GM23248 (cell line): Measurements from ENCODE around the gene SUN5. TPM values are rescaled to one million over a fixed set of nuclear protein-coding genes. Genes with fewer than 3 reads are reported as not detected.
"Not testable (repeated sequence)": the region's sequence is repeated elsewhere in the genome, so short reads cannot be mapped to it uniquely, and the experiment has no call there.

Experiments
- DNase-seq: peaks from one replicate; pipeline ENCODE4 v3.0.0-alpha.2; 2015
- H2AFZ ChIP-seq: fragments of 200-600 bp; sonication (generic); 2 replicates; pipeline ENCODE4 v1.6.1; 2016; ENCODE audit warnings: antibody characterized with exemption
- H3F3A ChIP-seq: fragments of 200-600 bp; sonication (generic); 2 replicates; pipeline ENCODE4 v1.6.1; 2016; ENCODE audit warnings: mild to moderate bottlenecking, antibody characterized with exemption, mixed run types; ENCODE audit not compliant: insufficient read depth
- H3K27ac ChIP-seq: fragments of 200-600 bp; sonication (generic); 2 replicates; pipeline ENCODE4 v1.5.1; 2016; ENCODE audit warnings: mild to moderate bottlenecking
- H3K27me3 ChIP-seq: fragments of 200-600 bp; sonication (generic); replicated peaks from 2 replicates; pipeline ENCODE4 v1.6.1; 2016; ENCODE audit warnings: mild to moderate bottlenecking; ENCODE audit not compliant: insufficient read depth
- H3K36me3 ChIP-seq: fragments of 200-600 bp; sonication (generic); 2 replicates; pipeline ENCODE4 v1.6.1; 2016; ENCODE audit warnings: low read depth, mild to moderate bottlenecking
- H3K4me1 ChIP-seq: fragments of 200-600 bp; sonication (generic); 2 replicates; pipeline ENCODE4 v1.6.1; 2016; ENCODE audit warnings: mild to moderate bottlenecking; ENCODE audit not compliant: insufficient read depth
- H3K4me2 ChIP-seq: fragments of 200-600 bp; sonication (generic); one replicate; pipeline ENCODE4 v1.6.1; 2016; ENCODE audit warnings: mild to moderate bottlenecking; ENCODE audit not compliant: unreplicated experiment
- H3K4me3 ChIP-seq: fragments of 200-600 bp; sonication (generic); 2 replicates; pipeline ENCODE4 v1.5.1; 2016; ENCODE audit warnings: mild to moderate bottlenecking
- H3K79me2 ChIP-seq: fragments of 200-600 bp; sonication (generic); 2 replicates; pipeline ENCODE4 v1.6.1; 2016; ENCODE audit warnings: mild to moderate bottlenecking; ENCODE audit not compliant: insufficient read depth
- H3K9ac ChIP-seq: fragments of 200-600 bp; sonication (generic); 2 replicates; pipeline ENCODE4 v1.6.1; 2016; ENCODE audit warnings: mild to moderate bottlenecking
- H3K9me2 ChIP-seq: fragments of 200-600 bp; sonication (generic); 2 replicates; pipeline ENCODE4 v1.6.1; 2016; ENCODE audit warnings: mixed run types, mild to moderate bottlenecking, moderate library complexity; ENCODE audit not compliant: insufficient read depth
- H3K9me3 ChIP-seq: fragments of 200-600 bp; sonication (generic); one replicate; pipeline ENCODE4 v1.6.1; 2017; ENCODE audit warnings: low read depth
- H4K20me1 ChIP-seq: fragments of 200-600 bp; sonication (generic); 2 replicates; pipeline ENCODE4 v1.6.0; 2016; ENCODE audit not compliant: insufficient read depth
- EZH2 ChIP-seq: fragments of 200-600 bp; sonication (generic); IDR thresholded peaks from 2 replicates; pipeline ENCODE4 v1.6.1; 2018; ENCODE audit warnings: antibody characterized with exemption, mild to moderate bottlenecking; ENCODE audit not compliant: insufficient read depth, poor library complexity, severe bottlenecking
- EZH2phosphoT487 ChIP-seq: fragments of 200-600 bp; sonication (generic); IDR thresholded peaks from 2 replicates; pipeline ENCODE4 v1.6.1; 2018; ENCODE audit warnings: antibody characterized with exemption, moderate library complexity, mild to moderate bottlenecking, low read depth; ENCODE audit not compliant: insufficient read depth
- WGBS, 2 experiments: methylation state at CpG; one replicate each; pipeline ENCODE4 v1.1.6; 2015 to 2017; ENCODE audit warnings: low lambda C conversion rate in 2 of 2, low coverage in 1 of 2; ENCODE audit errors: missing lambda C conversion rate in 2 of 2; 5-methylcytosine and 5-hydroxymethylcytosine counted together
- in situ Hi-C: fragments of 300-500 bp; cut with MboI; formaldehyde crosslinking; loops from 2 replicates; pipeline ENCODE4 v1.15.0; 2020
- polyA plus RNA-seq: library from polyadenylated mRNA; unstranded; fragments of >200 nt; fragmentation: Nextera tagmentation; extraction: Ambion mirVana; gene quantifications from 2 replicates; pipeline ENCODE4 v1.2.1, GENCODE V29; 2016
- total RNA-seq: library from RNA; depleted of rRNA; stranded (reverse); fragments of >200 nt; shearing (Covaris generic); gene quantifications from 2 replicates; pipeline ENCODE4 v1.2.3, GENCODE V29; 2014

The SUN5 gene
- total and polyA plus RNA-seq, 2 experiments from 2014 or later = not detected

DNA sequence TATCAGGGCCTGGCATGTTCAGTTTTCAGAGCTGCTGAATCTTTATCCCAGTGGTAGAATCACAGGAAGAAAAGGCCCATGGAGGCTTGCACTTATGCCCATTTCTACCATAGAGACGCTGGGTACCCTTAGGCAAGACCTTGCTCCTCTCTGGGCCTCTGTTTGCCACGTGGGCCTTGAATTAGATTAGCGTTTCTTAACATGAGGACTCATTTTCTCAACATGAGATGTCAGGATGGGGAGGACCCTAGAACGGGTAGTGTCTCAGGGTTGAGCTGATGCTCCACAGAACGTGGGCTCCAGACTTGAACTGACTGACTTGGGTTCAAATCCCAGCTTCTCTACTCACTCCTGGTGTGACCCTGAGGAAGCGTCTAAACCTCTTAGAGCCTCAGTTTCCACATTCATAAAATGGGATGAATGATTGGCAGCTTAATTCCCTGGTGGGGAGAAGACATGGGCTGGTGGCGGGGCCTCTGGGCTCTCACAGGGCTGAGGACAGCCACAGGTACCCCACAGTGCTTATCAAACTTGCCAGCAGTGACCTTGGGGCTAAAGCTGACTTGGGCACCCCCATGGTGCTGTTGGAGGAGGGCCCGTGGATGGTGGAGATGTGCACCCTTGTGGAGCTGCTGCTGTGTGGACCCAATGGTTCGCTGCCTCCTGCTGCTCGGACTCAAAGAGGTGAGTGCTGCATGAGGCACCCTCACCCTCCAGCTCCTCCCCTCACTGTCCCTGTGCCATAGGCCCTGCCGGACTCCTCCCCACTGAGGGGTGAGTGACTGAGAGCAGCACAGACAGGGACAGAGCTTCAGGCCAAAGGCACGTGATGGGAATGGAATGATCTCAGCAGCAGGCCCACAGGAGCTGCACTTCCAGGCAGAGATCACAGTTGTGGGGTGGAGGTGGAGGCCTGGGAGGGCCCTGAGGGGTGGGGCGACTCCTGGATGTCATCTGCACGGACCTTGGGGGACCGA lies 28.2 kb downstream of the SUN5 start:
- Histone ChIP-seq H3K4me3 (no peak overlapping the region), H3K9me2 (no peaks in the 10 kb centered on the region), H3F3A (no peaks in the 10 kb centered on the region), H4K20me1 (no peaks in the 10 kb centered on the region), H3K9me3 (no peaks in the 10 kb centered on the region), H3K4me1 (no peaks in the 10 kb centered on the region), H3K79me2 (no peaks in the 10 kb centered on the region), H3K27ac (no peak overlapping the region), H3K36me3 (no peaks in the 10 kb centered on the region), H2AFZ (no peak overlapping the region), H3K9ac (no peak overlapping the region), H3K4me2 (no peak overlapping the region), H3K27me3 (peaks cover 8% of the 10 kb centered on the region)
- WGBS, 2 experiments = 40 to 45% methylated on average over 12 to 14 of the region's 15 CpGs
- TF ChIP-seq EZH2phosphoT487 (no peak), EZH2 (no peak)
- no peak for DNase-seq
- in situ Hi-C loops = no loop called here

GRCh38 chr20:32975121-32975520 lies 29.1 kb downstream of the SUN5 start:
- H3K9me3 ChIP-seq, DNase-seq, H3K79me2 ChIP-seq, H4K20me1 ChIP-seq, H2AFZ ChIP-seq, H3K9me2 ChIP-seq, H3K4me1 ChIP-seq, H3F3A ChIP-seq, in situ Hi-C loops, H3K27ac ChIP-seq, H3K4me3 ChIP-seq, H3K9ac ChIP-seq, H3K36me3 ChIP-seq, H3K27me3 ChIP-seq, H3K4me2 ChIP-seq: not testable (repeated sequence)
- WGBS, 2 experiments = 68 to 78% methylated on average over 4 of the region's 4 CpGs

DNA sequence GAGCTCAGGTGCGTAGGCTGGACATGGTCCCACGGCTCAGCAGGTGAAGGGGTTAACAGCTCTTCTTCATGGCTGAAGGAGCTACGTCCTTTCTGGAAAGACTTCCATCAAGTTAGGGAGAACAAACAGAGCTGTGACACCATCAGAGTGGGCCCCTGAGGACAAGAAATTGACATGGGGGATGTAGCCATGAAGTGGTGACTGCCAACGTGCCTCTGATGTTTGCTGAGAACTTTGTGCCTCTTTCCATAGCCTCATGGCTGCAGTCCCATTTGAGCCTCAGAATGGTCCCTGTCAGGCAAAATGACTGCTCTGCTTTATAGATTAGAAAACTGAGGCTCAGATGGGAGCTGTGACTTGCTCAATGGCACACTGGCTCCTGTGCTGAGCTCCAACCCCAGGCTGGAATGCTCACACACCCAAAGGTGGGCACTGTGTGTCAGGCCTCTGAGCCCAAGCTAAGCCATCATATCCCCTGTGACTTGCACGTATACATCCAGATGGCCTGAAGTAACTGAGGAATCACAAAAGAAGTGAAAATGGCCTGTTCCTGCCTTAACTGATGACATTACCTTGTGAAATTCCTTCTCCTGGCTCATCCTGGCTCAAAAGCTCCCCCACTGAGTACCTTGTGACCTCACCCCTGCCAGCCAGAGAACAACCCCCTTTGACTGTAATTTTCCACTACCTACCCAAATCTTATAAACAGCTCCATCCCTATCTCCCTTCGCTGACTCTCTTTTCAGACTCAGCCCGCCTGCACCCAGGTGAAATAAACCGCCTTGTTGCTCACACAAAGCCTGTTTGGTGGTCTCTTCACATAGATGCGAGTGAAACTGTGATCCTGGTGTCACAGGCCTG lies 29.8 kb downstream of the SUN5 start:
- H3K9ac ChIP-seq, H3K4me3 ChIP-seq, H3F3A ChIP-seq, H3K27ac ChIP-seq, H3K9me2 ChIP-seq, H3K79me2 ChIP-seq, H3K27me3 ChIP-seq, H4K20me1 ChIP-seq, H2AFZ ChIP-seq, H3K36me3 ChIP-seq, H3K4me1 ChIP-seq, H3K9me3 ChIP-seq, H3K4me2 ChIP-seq, in situ Hi-C loops, DNase-seq: not testable (repeated sequence)
- 46 to 55% methylated on average over 9 of the region's 9 CpGs for WGBS, 2 experiments

- no peaks in the 10 kb centered on the region for H3K9me3 ChIP-seq
- no peaks in the 10 kb centered on the region for H4K20me1 ChIP-seq
- no peak for TF ChIP-seq EZH2
- TF ChIP-seq EZH2phosphoT487 = no peak
- H3K4me1 ChIP-seq = no peaks in the 10 kb centered on the region
- H3K4me3 ChIP-seq = no peak overlapping the region
- no peak overlapping the region for H3K4me2 ChIP-seq
- no peak overlapping the region for H3K27ac ChIP-seq
- in situ Hi-C loops = no loop called here
- no peaks in the 10 kb centered on the region for H3K9me2 ChIP-seq
- no peak for DNase-seq
- no peaks in the 10 kb centered on the region for H3F3A ChIP-seq
- no peak overlapping the region for H3K9ac ChIP-seq
- H3K27me3 ChIP-seq = peaks cover 8% of the 10 kb centered on the region
- no peaks in the 10 kb centered on the region for H3K79me2 ChIP-seq
- WGBS, 2 experiments = 48 to 49% methylated on average over 10 of the region's 10 CpGs
- no peaks in the 10 kb centered on the region for H3K36me3 ChIP-seq
- H2AFZ ChIP-seq = no peak overlapping the region
Measured at GRCh38 chr20:32973077-32973717, 31.0 kb downstream of the SUN5 start.
